Ascending aorta (tissue), 2 donors: ENCODE results near the gene RHOBTB1. TPM values are rescaled to one million over a fixed set of nuclear protein-coding genes. Genes with fewer than 3 reads are reported as not detected.

ENCODE experiments used
- DNase-seq, 2 donors: peaks; one replicate each; pipeline ENCODE4 v3.0.0-alpha.2; 2019; ENCODE audit warnings: low spot score in 2 of 2
- H3K27ac ChIP-seq, 2 donors: fragments of 200-600 bp; sonication (generic); one replicate each; pipeline ENCODE4 v1.5.1; 2016 to 2017; ENCODE audit warnings: mild to moderate bottlenecking in 1 of 2
- H3K27me3 ChIP-seq: fragments of 200-600 bp; sonication (generic); one replicate; pipeline ENCODE4 v1.5.1; 2017
- H3K36me3 ChIP-seq, 2 donors: fragments of 200-600 bp; sonication (generic); one replicate each; pipeline ENCODE4 v1.5.1; 2016
- H3K4me1 ChIP-seq, 2 donors: fragments of 200-600 bp; sonication (generic); one replicate each; pipeline ENCODE4 v1.5.1; 2016 to 2017; ENCODE audit warnings: mild to moderate bottlenecking in 1 of 2
- H3K4me3 ChIP-seq, 2 donors: fragments of 200-600 bp; sonication (generic); one replicate each; pipeline ENCODE4 v1.5.1; 2016 to 2017; ENCODE audit warnings: mild to moderate bottlenecking in 1 of 2
- H3K9me3 ChIP-seq, 2 donors: fragments of 200-600 bp; sonication (generic); one replicate each; pipeline ENCODE4 v1.5.1; 2016
- intact Hi-C: fragments of 100-400 bp; cut with DNase I; formaldehyde crosslinking; loops from one replicate; pipeline ENCODE4 v1.15.1; 2023
- total RNA-seq: library from RNA; depleted of rRNA; stranded (reverse); fragments of >200 nt; gene quantifications from one replicate; pipeline ENCODE4 v1.1.0, GENCODE V29; 2016
- TF ChIP-seq, protein P1 (sequence below), 3 experiments: fragments of 200-600 bp in 2 of 3; fragments of 450-650 bp in 1 of 3; sonication (generic) in 2 of 3; IDR thresholded peaks; one replicate each; pipeline ENCODE4 v1.5.1; 2016 to 2019; ENCODE audit warnings: antibody characterized with exemption in 3 of 3, mild to moderate bottlenecking in 1 of 3, moderate library complexity in 1 of 3

The RHOBTB1 gene
- total RNA-seq, 1 donor from 2014 or later: 13.6 TPM

GRCh38 chr10:60878224-60878623, 65.8 kb downstream of the RHOBTB1 start:
- intact Hi-C loops: loop anchor here (5.0 kb wide), 1 partner anchor 84 kb away; no protein-coding TSS in a partner anchor
- no peak overlapping the region for H3K27ac ChIP-seq
- no peak for DNase-seq
- H3K9me3 ChIP-seq: no peaks in the 10 kb centered on the region
- H3K4me1 ChIP-seq: peaks cover 0 to 17% of the 10 kb centered on the region in 2 donors
- TF ChIP-seq, protein P1, sequence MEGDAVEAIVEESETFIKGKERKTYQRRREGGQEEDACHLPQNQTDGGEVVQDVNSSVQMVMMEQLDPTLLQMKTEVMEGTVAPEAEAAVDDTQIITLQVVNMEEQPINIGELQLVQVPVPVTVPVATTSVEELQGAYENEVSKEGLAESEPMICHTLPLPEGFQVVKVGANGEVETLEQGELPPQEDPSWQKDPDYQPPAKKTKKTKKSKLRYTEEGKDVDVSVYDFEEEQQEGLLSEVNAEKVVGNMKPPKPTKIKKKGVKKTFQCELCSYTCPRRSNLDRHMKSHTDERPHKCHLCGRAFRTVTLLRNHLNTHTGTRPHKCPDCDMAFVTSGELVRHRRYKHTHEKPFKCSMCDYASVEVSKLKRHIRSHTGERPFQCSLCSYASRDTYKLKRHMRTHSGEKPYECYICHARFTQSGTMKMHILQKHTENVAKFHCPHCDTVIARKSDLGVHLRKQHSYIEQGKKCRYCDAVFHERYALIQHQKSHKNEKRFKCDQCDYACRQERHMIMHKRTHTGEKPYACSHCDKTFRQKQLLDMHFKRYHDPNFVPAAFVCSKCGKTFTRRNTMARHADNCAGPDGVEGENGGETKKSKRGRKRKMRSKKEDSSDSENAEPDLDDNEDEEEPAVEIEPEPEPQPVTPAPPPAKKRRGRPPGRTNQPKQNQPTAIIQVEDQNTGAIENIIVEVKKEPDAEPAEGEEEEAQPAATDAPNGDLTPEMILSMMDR (IDR thresholded peaks at IDR 0.05): no peak
- H3K4me3 ChIP-seq: no peak overlapping the region
- H3K36me3 ChIP-seq: peaks cover 0 to 9% of the 10 kb centered on the region in 2 donors
- H3K27me3 ChIP-seq: no peaks in the 10 kb centered on the region

DNA sequence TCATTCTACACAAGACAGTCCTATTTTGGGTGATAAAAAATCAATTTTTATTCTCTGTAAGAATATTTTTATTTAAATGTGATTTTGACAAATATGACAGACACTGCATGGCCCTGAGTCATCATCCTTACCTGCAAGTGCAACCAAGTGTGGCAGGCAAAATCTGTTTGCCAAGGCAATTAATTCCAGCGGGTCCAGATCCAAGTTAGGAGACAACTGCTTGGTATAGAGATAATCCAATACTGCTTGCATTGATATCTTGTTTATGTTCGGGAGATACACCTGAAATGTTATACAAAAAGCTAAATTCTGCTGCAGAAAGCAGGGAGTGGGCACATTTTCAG, 66.2 kb downstream of the RHOBTB1 start:
- intact Hi-C loops: loop anchor here (5.0 kb wide), 1 partner anchor 85 kb away; no protein-coding TSS in a partner anchor
- Histone ChIP-seq H3K27me3 (no peaks in the 10 kb centered on the region), H3K9me3 (no peaks in the 10 kb centered on the region), H3K4me1 (peaks cover 0 to 17% of the 10 kb centered on the region in 2 donors), H3K36me3 (peaks cover 0 to 11% of the 10 kb centered on the region in 2 donors), H3K4me3 (no peak overlapping the region), H3K27ac (no peak overlapping the region)
- TF ChIP-seq, protein P1 (IDR thresholded peaks at IDR 0.05): no peak
- DNase-seq: no peak

GRCh38 chr10:60877061-60877776, 66.8 kb downstream of the RHOBTB1 start:
- Histone ChIP-seq H3K4me3 (no peak overlapping the region), H3K9me3 (no peaks in the 10 kb centered on the region), H3K4me1 (peaks cover 0 to 17% of the 10 kb centered on the region in 2 donors), H3K36me3 (peaks cover 0 to 16% of the 10 kb centered on the region in 2 donors), H3K27me3 (no peaks in the 10 kb centered on the region), H3K27ac (no peak overlapping the region)
- DNase-seq: no peak
- TF ChIP-seq, protein P1 (IDR thresholded peaks at IDR 0.05): no peak
- intact Hi-C loops: loop anchor here (5.0 kb wide), 1 partner anchor 85 kb away; no protein-coding TSS in a partner anchor

DNA sequence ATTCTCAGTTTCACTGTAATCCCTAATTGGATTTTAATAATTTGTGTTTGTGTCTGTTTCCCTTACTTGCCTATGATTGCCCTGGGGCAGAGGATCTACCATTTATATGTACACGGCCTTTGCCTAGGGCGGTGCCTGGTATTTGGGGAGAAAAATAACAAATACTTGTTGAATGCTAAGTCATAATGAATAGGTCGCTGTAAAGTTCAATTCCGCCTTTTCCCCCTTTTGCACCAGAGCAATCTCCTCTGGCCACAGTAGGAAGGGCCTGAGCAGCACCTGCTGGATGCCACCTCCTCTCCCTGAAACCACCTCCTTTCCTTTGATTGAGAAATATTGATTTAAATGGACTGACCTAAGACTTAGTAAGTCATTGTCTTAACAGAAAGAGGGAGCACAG, 70.2 kb downstream of the RHOBTB1 start:
- H3K27ac ChIP-seq: no peak overlapping the region
- H3K9me3 ChIP-seq: no peaks in the 10 kb centered on the region
- peaks cover 4 to 37% of the 10 kb centered on the region in 2 donors for H3K36me3 ChIP-seq
- intact Hi-C loops: no loop called here
- H3K4me3 ChIP-seq: no peak overlapping the region
- TF ChIP-seq, protein P1 (IDR thresholded peaks at IDR 0.05): no peak
- no peaks in the 10 kb centered on the region for H3K27me3 ChIP-seq
- DNase-seq: no peak
- peaks cover 0 to 17% of the 10 kb centered on the region in 2 donors for H3K4me1 ChIP-seq

DNA sequence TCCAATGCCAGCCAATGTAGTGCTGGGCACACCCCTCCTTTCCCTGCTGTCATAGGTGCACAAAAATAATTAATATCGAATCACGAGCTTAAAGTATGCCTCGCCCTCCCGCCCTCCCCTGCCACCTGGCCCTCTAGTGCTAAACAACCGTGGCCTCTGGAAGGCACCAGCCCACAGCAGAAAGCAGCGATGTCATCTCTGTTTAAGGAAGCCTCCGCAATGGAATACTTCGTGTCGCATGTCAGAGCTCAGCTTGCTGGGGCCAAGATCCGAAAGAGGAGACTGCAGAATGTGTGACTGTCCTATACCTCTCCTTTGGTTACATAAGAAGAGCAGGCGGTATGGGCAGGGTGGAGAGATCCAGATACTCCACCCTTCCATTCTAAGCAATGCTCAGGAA, 71.5 kb downstream of the RHOBTB1 start:
- intact Hi-C loops: no loop called here
- TF ChIP-seq, protein P1 (IDR thresholded peaks at IDR 0.05): no peak
- peaks cover 0 to 17% of the 10 kb centered on the region in 2 donors for H3K4me1 ChIP-seq
- no peaks in the 10 kb centered on the region for H3K9me3 ChIP-seq
- H3K27me3 ChIP-seq: no peaks in the 10 kb centered on the region
- no peak overlapping the region for H3K27ac ChIP-seq
- H3K4me3 ChIP-seq: no peak overlapping the region
- no peak for DNase-seq
- peaks cover 4 to 37% of the 10 kb centered on the region in 2 donors for H3K36me3 ChIP-seq
